GM18868 (cell line): ENCODE results near the gene NPM1.
"Not testable (repeated sequence)": the region's sequence is repeated elsewhere in the genome, so short reads cannot be mapped to it uniquely, and the experiment has no call there.

Source experiments
- ATAC-seq: cut with Tn5 transposase; IDR thresholded peaks from one replicate; pipeline ENCODE4 v1.9.1; 2021; ENCODE audit warnings: mild to moderate bottlenecking, moderate library complexity; ENCODE audit not compliant: unreplicated experiment

Gene NPM1

DNA sequence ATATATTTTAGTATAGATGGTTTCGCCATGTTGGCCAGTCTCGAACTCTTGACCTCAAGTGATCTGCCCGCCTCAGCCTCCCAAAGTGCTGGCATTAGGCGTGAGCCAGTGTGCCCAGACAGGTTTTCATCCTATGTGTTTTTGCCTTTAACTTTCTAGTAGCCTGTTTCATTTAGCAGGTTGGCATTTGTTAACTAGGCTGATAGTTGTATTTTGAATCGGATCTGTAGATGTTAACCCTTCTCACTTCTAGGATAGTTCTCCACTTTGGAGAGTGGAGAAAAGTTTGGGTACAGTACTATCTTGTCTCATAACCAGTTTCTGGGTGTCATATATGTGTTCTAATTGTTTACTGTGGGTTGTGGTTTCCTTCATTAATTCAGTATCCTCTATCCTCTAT, 24.5 kb downstream of the NPM1 start:
- ATAC-seq = no peak

GRCh38 chr5:171413153-171413910, 25.7 kb downstream of the NPM1 start:
- ATAC-seq = no peak

DNA sequence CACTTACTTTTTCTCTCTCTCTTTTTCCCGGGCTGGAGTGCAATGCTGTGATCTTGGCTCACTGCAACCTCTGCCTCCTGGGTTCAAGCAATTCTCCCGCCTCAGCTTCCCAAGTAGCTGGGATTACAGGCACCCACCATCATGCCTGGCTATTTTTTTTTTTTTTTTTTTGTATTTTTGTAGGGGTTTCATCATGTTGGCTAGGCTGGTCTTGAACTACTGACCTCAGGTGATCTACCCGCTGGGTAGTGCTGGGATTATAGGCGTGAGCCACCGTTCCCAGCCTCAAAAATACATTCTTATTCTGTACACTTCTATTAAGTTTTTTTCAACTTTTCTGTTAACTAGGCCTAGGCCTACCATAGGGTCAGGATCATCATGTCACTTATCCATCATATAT, 26.3 kb downstream of the NPM1 start:
- not testable (repeated sequence) for ATAC-seq

DNA sequence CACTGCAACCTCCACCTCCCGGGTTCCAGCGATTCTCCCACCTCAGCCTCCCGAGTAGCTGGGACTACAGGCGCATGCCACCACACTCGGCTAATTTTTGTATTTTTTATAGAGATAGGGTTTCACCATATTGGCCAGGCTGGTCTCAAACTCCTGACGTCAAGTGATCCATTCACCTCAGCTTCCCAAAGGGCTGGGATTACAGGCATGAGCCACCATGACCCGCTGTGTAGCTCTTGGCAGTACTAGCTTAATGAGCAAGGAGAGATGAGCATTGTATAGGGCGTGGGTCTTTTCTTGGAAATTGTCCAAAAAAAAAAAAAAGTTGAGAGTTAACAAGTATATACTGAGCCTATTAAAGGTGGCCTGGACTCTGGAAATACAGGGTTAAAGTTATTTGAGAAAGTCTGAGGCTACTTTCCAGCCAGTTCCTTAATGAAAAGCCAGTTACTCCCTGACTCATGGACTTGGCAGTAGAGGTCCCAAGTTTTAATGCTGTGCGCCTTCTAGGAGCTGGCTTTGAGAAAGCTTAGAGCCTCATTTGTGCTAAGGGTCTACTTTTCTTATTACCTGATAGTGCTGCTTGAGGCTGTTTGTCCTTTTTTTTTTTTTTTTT, 27.6 kb downstream of the NPM1 start:
- ATAC-seq = no peak

GRCh38 chr5:171416160-171417049, 28.8 kb downstream of the NPM1 start:
- no peak for ATAC-seq

- ATAC-seq = peak; percentile 72
These were observed 30.8 kb downstream of the NPM1 start for GRCh38 chr5:171418316-171418981.

GRCh38 chr5:171418982-171419687, 31.5 kb downstream of the NPM1 start, which contains the start of gene FGF18:
TSS of gene FGF18 (plus strand) at chr5:171419647. CDS start at chr5:171420200, 553 bp downstream.
- peak; percentile 47 for ATAC-seq

GRCh38 chr5:171419688-171420430, 32.2 kb downstream of the NPM1 start:
- ATAC-seq = peak; percentile 30

- ATAC-seq = no peak
These were observed 33.0 kb downstream of the NPM1 start for GRCh38 chr5:171420431-171421241.

- ATAC-seq = no peak
These were observed 33.9 kb downstream of the NPM1 start for GRCh38 chr5:171421331-171422262.

- no peak for ATAC-seq
These were observed 34.8 kb downstream of the NPM1 start for GRCh38 chr5:171422495-171422894.

GRCh38 chr5:171422902-171423663, 35.4 kb downstream of the NPM1 start:
- no peak for ATAC-seq

GRCh38 chr5:171424726-171425125, 37.1 kb downstream of the NPM1 start:
- ATAC-seq = no peak

- ATAC-seq = no peak
These were observed 38.1 kb downstream of the NPM1 start for GRCh38 chr5:171425596-171426244.

DNA sequence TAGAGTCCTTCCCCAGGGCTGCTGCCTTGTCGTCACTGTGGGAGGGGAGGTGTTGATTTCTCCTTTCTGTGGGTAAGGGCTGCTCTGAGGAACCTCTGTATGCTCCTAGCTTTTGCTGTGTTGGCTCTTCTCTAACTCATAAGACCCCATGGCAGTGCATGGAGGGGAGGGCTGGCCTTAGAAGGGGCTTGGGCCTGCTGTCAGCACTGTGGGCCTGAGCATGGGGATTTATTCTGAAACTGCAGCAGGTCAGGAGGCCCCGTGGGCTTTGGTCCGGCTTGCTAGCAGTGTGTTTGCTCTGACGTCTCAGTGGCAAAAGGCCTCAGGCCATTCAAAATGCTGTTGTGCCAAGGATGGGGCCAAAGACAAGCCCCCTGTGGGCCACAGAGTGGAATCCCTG, 38.6 kb downstream of the NPM1 start:
- ATAC-seq = no peak

GRCh38 chr5:171426680-171427079, 39.0 kb downstream of the NPM1 start:
- no peak for ATAC-seq
